Gastroesophageal sphincter (tissue), 4 donors: Measurements from ENCODE around the gene MYO6. TPM values are rescaled to one million over a fixed set of nuclear protein-coding genes. Genes with fewer than 3 reads are reported as not detected.
A peak's percentile ranks its signal among the peaks of the same experiment; 100 is the strongest.

Experiments
- ATAC-seq: fragments of 150-250 bp; one replicate; pipeline ENCODE4 v1.9.1; 2016; ENCODE audit warnings: mild to moderate bottlenecking, moderate library complexity
- H3K27ac ChIP-seq, 4 donors: fragments of 200-600 bp; sonication (generic) in 3 of 4; 1 replicate in 3 of 4; 2 replicates in 1 of 4; pipeline ENCODE4 v1.5.1; 2016 to 2019
- H3K27me3 ChIP-seq: fragments of 200-600 bp; sonication (generic); one replicate; pipeline ENCODE4 v1.5.1; 2019
- H3K36me3 ChIP-seq, 2 donors: fragments of 200-600 bp; sonication (generic); one replicate each; pipeline ENCODE4 v1.5.1; 2019; ENCODE audit warnings: control low read depth in 1 of 2
- H3K4me1 ChIP-seq, 3 donors: fragments of 200-600 bp; sonication (generic); 1 replicate in 2 of 3; 2 replicates in 1 of 3; pipeline ENCODE4 v1.5.1; 2016 to 2019; ENCODE audit warnings: control low read depth in 2 of 3
- H3K4me3 ChIP-seq, 2 donors: fragments of 200-600 bp; sonication (generic); one replicate each; pipeline ENCODE4 v1.5.1; 2019; ENCODE audit warnings: mild to moderate bottlenecking in 1 of 2, moderate library complexity in 1 of 2
- H3K9me3 ChIP-seq, 3 donors: fragments of 200-600 bp; sonication (generic); one replicate each; pipeline ENCODE4 v1.5.1; 2017 to 2019; ENCODE audit warnings: control low read depth in 2 of 3
- CTCF ChIP-seq, 4 experiments: fragments of 200-600 bp in 2 of 4; fragments of 450-650 bp in 2 of 4; sonication (generic) in 1 of 4; IDR thresholded peaks; one replicate each; pipeline ENCODE4 v1.5.1; 2017 to 2019; ENCODE audit warnings: antibody characterized with exemption in 4 of 4, mild to moderate bottlenecking in 2 of 4, moderate library complexity in 2 of 4
- EP300 ChIP-seq: sonication (generic); formaldehyde crosslinking; IDR thresholded peaks from one replicate; pipeline ENCODE4 v1.6.1; 2017; ENCODE audit warnings: antibody characterized with exemption, mild to moderate bottlenecking
- POLR2A ChIP-seq, 2 donors: fragments of 450-650 bp; IDR thresholded peaks; one replicate each; pipeline ENCODE4 v1.6.1; 2017; ENCODE audit warnings: antibody characterized with exemption in 2 of 2, mild to moderate bottlenecking in 2 of 2, moderate library complexity in 1 of 2
- POLR2AphosphoS5 ChIP-seq: sonication (generic); formaldehyde crosslinking; IDR thresholded peaks from one replicate; pipeline ENCODE4 v1.6.1; 2017; ENCODE audit warnings: antibody characterized with exemption
- WGBS, 2 donors: methylation state at CpG; one replicate each; pipeline ENCODE4 v1.1.5; 2018; ENCODE audit warnings: low coverage in 1 of 2; 5-methylcytosine and 5-hydroxymethylcytosine counted together
- total RNA-seq, 4 donors: library from RNA; depleted of rRNA; stranded (reverse); fragments of >200 nt; gene quantifications; one replicate each; pipeline ENCODE4 v1.1.0, GENCODE V29; 2016

Gene MYO6
- total RNA-seq, 4 donors from 2014 or later = 11.0 to 17.4 (median 12.5) TPM

DNA sequence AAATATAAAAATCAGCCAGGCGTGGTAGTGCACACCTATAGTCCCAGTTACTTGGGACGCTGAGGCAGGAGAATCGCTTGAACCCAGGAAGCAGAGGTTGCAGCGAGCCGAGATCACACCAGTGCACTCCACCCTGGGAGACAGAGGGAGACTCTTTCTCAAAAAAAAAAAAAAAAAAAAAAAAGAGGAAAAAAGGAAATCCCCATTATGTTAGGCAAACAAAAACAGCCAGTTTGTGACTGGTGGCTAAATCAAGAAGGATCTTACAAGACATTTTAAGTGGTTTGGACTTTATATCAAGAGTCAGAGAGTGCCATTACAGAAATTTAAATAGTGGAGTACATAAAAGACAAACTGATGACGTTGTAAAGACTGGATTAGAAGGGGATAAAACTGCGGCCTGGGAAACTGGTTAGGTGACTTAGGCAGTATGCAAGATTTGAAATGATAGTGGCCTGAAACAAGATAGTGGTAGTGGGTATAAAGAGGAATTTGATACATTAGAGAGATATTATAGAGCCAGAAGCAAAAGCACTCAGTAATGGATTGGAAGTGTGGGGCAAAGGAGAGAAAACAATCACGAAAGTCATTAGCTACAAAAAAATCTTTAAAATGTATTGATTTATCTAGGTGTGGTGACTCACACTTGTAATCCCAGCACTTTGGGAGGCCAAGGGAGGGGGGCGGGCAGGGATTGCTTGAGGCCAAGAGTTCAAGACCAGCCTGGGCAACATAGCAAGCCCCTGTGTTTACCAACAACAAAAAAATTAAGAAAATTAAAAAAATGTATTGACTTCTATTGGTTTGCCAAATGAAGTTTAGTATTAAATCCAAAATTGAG is 1.7 kb upstream of the MYO6 start:
- WGBS, 2 donors = 92 to 93% methylated on average over 5 to 7 of the region's 9 CpGs
- no peak for ATAC-seq
- no peak overlapping the region for H3K4me3 ChIP-seq
- H3K9me3 ChIP-seq = no peaks in the 10 kb centered on the region
- H3K4me1 ChIP-seq = peaks cover 0 to 25% (median 0%) of the 10 kb centered on the region in 3 donors
- H3K36me3 ChIP-seq = no peaks in the 10 kb centered on the region
- no peak for TF ChIP-seq CTCF (IDR thresholded peaks at IDR 0.05)
- TF ChIP-seq EP300 = no peak
- TF ChIP-seq POLR2AphosphoS5 = no peak
- no peak for TF ChIP-seq POLR2A (IDR thresholded peaks at IDR 0.05)
- H3K27ac ChIP-seq = no peak overlapping the region
- peaks cover 9% of the 10 kb centered on the region for H3K27me3 ChIP-seq

DNA sequence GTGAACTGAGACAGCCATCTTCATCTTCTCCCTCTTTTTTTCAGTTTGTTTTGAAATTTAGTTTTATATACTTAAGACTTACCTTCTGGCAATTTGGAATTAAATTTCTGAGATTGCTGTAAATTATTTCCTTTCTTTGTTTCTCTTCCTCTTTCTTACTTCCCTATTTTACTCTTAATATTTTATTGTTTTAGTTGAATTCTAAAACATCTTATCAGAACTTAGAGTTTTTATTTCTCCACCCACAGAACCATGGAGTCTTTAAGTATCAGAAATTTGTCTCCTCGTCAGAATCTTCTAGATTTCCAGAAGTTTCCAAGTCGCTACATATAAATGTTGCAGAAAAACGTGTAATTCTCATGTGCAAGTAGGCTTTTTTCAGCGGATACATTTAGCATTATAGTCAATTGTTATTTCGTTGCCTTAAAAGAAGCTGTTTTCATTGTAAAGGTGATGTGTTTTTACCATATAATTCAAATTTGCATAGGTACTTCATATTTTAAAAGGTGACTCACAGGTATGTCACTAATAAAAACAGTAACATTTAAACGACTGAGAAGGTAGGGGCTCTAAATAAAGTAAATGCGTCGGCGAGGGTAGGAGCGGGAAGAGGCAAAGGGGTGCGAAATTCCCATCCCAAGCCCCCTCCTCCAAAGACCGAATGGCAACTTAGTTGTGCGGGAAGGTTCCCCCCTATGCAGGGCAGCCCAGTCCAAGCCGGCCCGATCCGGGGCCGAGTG is 866 bp upstream of the MYO6 start:
- WGBS, 2 donors = 12 to 20% methylated on average over 10 to 16 of the region's 17 CpGs
- H3K27ac ChIP-seq = peak overlapping the region; percentile 40 to 90 (median 82)
- no peaks in the 10 kb centered on the region for H3K9me3 ChIP-seq
- H3K4me3 ChIP-seq = peak overlapping the region; percentile 84 to 86
- TF ChIP-seq EP300 (no peak), CTCF (IDR thresholded peaks at IDR 0.05) (no peak), POLR2A (IDR thresholded peaks at IDR 0.05) (no peak), POLR2AphosphoS5 (no peak)
- ATAC-seq = no peak
- no peaks in the 10 kb centered on the region for H3K36me3 ChIP-seq
- H3K4me1 ChIP-seq = peaks cover 0 to 25% (median 0%) of the 10 kb centered on the region in 3 donors
- H3K27me3 ChIP-seq = peaks cover 6% of the 10 kb centered on the region

DNA sequence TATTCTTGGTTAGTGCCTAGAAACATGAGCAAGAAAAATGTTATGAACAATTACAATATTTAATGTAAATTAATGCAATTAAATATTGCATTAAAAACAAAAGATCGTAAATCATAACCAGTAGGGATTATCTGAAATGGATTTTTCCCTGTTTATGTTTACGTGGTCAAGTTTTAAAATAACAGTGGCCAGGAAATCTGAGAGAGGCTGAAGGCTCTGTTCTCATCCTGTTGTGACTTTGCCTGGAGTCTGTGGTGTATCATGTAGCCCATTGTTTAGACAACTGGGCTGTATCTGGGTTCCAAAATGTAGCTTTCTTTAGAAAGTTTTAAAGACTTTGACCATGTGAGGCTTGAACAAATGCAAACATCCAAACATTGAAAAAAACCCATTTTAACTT is 2.4 kb downstream of the MYO6 start:
- H3K27me3 ChIP-seq = no peaks in the 10 kb centered on the region
- no peaks in the 10 kb centered on the region for H3K9me3 ChIP-seq
- H3K4me3 ChIP-seq = no peak overlapping the region
- no peaks in the 10 kb centered on the region for H3K36me3 ChIP-seq
- TF ChIP-seq CTCF (IDR thresholded peaks at IDR 0.05) (no peak), POLR2AphosphoS5 (no peak), POLR2A (IDR thresholded peaks at IDR 0.05) (no peak), EP300 (no peak)
- no peak for ATAC-seq
- peaks cover 0 to 31% (median 0%) of the 10 kb centered on the region in 3 donors for H3K4me1 ChIP-seq
- H3K27ac ChIP-seq = no peak overlapping the region
- WGBS, 2 donors = 58 to 73% methylated on average over 2 of the region's 2 CpGs

GRCh38 chr6:75752365-75752764 is 3.3 kb downstream of the MYO6 start:
- no peak overlapping the region for H3K4me3 ChIP-seq
- TF ChIP-seq POLR2AphosphoS5 (no peak), CTCF (IDR thresholded peaks at IDR 0.05) (no peak), POLR2A (IDR thresholded peaks at IDR 0.05) (no peak), EP300 (no peak)
- WGBS, 2 donors = 80 to 93% methylated on average over 3 of the region's 3 CpGs
- no peaks in the 10 kb centered on the region for H3K36me3 ChIP-seq
- no peak overlapping the region for H3K27ac ChIP-seq
- peaks cover 0 to 31% (median 0%) of the 10 kb centered on the region in 3 donors for H3K4me1 ChIP-seq
- H3K27me3 ChIP-seq = no peaks in the 10 kb centered on the region
- no peaks in the 10 kb centered on the region for H3K9me3 ChIP-seq
- no peak for ATAC-seq
